Transverse colon (tissue), 3 donors: ENCODE results near the gene SEMA3C.

Experiments
- CTCF ChIP-seq, 5 experiments: fragments of 200-600 bp in 3 of 5; fragments of 450-650 bp in 2 of 5; sonication (generic) in 3 of 5; IDR thresholded peaks; 1 replicate in 2 of 5; 2 replicates in 3 of 5; pipeline ENCODE4 v1.5.1; 2016 to 2017; ENCODE audit warnings: antibody characterized with exemption in 5 of 5, inconsistent platforms in 3 of 5, mild to moderate bottlenecking in 2 of 5, moderate library complexity in 1 of 5
- EP300 ChIP-seq: sonication (generic); formaldehyde crosslinking; IDR thresholded peaks from one replicate; pipeline ENCODE4 v1.6.1; 2017; ENCODE audit warnings: antibody characterized with exemption, low read depth
- POLR2A ChIP-seq: fragments of 450-650 bp; IDR thresholded peaks from one replicate; pipeline ENCODE4 v1.6.1; 2016; ENCODE audit warnings: antibody characterized with exemption, mild to moderate bottlenecking, moderate library complexity

- no peak for TF ChIP-seq CTCF (IDR thresholded peaks at IDR 0.05)
- no peak for TF ChIP-seq POLR2A
- TF ChIP-seq EP300: no peak
These were observed 78.2 kb downstream of the SEMA3C start for GRCh38 chr7:80840681-80841080.
